G401.6 (cell line): ENCODE measurements around the gene AP3S2.
"Not testable (repeated sequence)": the region's sequence is repeated elsewhere in the genome, so short reads cannot be mapped to it uniquely, and the experiment has no call there.

Source experiments
- FAIRE-seq: peaks from 2 replicates; lab custom pipeline; 2012; peaks lifted over from hg19 to GRCh38; lab: Jason Lieb, UNC

The AP3S2 gene

GRCh38 chr15:89799918-89800498 lies 93.8 kb downstream of the AP3S2 start:
- FAIRE-seq: no peak

- FAIRE-seq: no peak
Observed at GRCh38 chr15:89799011-89799911, 94.5 kb downstream of the AP3S2 start.

- no peak for FAIRE-seq
Observed at GRCh38 chr15:89797678-89798201, 96.1 kb downstream of the AP3S2 start.

- no peak for FAIRE-seq
Observed at GRCh38 chr15:89795996-89796395, 97.8 kb downstream of the AP3S2 start.

- no peak for FAIRE-seq
Observed at GRCh38 chr15:89794627-89795241, 99.1 kb downstream of the AP3S2 start.

- FAIRE-seq: no peak
Observed at GRCh38 chr15:89792106-89792805, 101.5 kb downstream of the AP3S2 start.

GRCh38 chr15:89790661-89791060 lies 103.1 kb downstream of the AP3S2 start:
- FAIRE-seq: no peak

GRCh38 chr15:89790206-89790605 lies 103.6 kb downstream of the AP3S2 start:
- no peak for FAIRE-seq

- not testable (repeated sequence) for FAIRE-seq
Observed at GRCh38 chr15:89788585-89788984, 105.2 kb downstream of the AP3S2 start.

- no peak for FAIRE-seq
Observed at GRCh38 chr15:89787944-89788343, 105.8 kb downstream of the AP3S2 start.

- no peak for FAIRE-seq
Observed at GRCh38 chr15:89785774-89786140, 108.0 kb downstream of the AP3S2 start.

GRCh38 chr15:89785064-89785773 lies 108.6 kb downstream of the AP3S2 start:
- FAIRE-seq: no peak

- FAIRE-seq: no peak
Observed at GRCh38 chr15:89784686-89784960, 109.2 kb downstream of the AP3S2 start.

- FAIRE-seq: no peak
Observed at GRCh38 chr15:89783861-89784685, 109.7 kb downstream of the AP3S2 start.

GRCh38 chr15:89783111-89783860 lies 110.5 kb downstream of the AP3S2 start:
- no peak for FAIRE-seq

- FAIRE-seq: not testable (repeated sequence)
Observed at GRCh38 chr15:89782619-89782950, 111.2 kb downstream of the AP3S2 start.

GRCh38 chr15:89781891-89782618 lies 111.7 kb downstream of the AP3S2 start:
- no peak for FAIRE-seq

GRCh38 chr15:89781055-89781454 lies 112.7 kb downstream of the AP3S2 start:
- FAIRE-seq: no peak

- no peak for FAIRE-seq
Observed at GRCh38 chr15:89780601-89781000, 113.2 kb downstream of the AP3S2 start.
